Common myeloid progenitor, CD34-positive (primary cell): ENCODE data around the gene WDFY4.

Source experiments
- CTCF ChIA-PET: fragments of 350-600 bp; sonication (Branson Sonifier 250); formaldehyde crosslinking; loops from one replicate; lab custom pipeline; 2021; ENCODE audit warnings: antibody characterized with exemption; lab: Charles Lee
- POLR2A ChIA-PET: fragments of 350-600 bp; sonication (Branson Sonifier 250); formaldehyde crosslinking; loops from one replicate; lab custom pipeline; 2021; ENCODE audit warnings: antibody characterized with exemption; lab: Charles Lee
- DNase-seq, 3 donors: peaks; one replicate each; pipeline versions ENCODE4 v3.0.0 to v3.0.0-alpha.2; 2013
- H3K27ac ChIP-seq, 2 experiments: 1 replicate in 1 of 2; 2 replicates in 1 of 2; pipeline ENCODE4 v1.7.0; 2013; ENCODE audit warnings: inconsistent platforms in 2 of 2, low read length in 2 of 2, mild to moderate bottlenecking in 2 of 2, low read depth in 1 of 2, moderate library complexity in 1 of 2; ENCODE audit not compliant: severe bottlenecking in 2 of 2, insufficient read depth in 1 of 2, poor library complexity in 1 of 2
- H3K27me3 ChIP-seq, 5 experiments: replicated peaks in 2 of 5; 1 replicate in 3 of 5; 2 replicates in 2 of 5; pipeline versions ENCODE4 v1.6.1 to v1.7.0; 2013; ENCODE audit warnings: low read length in 4 of 5, mild to moderate bottlenecking in 2 of 5, moderate library complexity in 2 of 5, inconsistent platforms in 1 of 5; ENCODE audit not compliant: insufficient read depth in 5 of 5, control insufficient read depth in 4 of 5
- H3K36me3 ChIP-seq, 4 experiments: 1 replicate in 2 of 4; 2 replicates in 2 of 4; pipeline versions ENCODE4 v1.6.1 to v1.7.0; 2013; ENCODE audit warnings: low read length in 3 of 4, control low read depth in 1 of 4, mild to moderate bottlenecking in 1 of 4; ENCODE audit not compliant: control insufficient read depth in 4 of 4, insufficient read depth in 4 of 4
- H3K4me1 ChIP-seq, 4 experiments: 1 replicate in 3 of 4; 2 replicates in 1 of 4; pipeline versions ENCODE4 v1.6.1 to v1.7.1; 2013; ENCODE audit warnings: low read length in 3 of 4, mild to moderate bottlenecking in 3 of 4, control low read depth in 1 of 4, inconsistent platforms in 1 of 4, moderate library complexity in 1 of 4; ENCODE audit not compliant: control insufficient read depth in 4 of 4, insufficient read depth in 4 of 4; ENCODE audit errors: control extremely low read depth in 1 of 4
- H3K4me3 ChIP-seq, 7 experiments: 1 replicate in 4 of 7; 2 replicates in 3 of 7; pipeline versions ENCODE4 v1.5.1 to v1.7.0; 2013; ENCODE audit warnings: mild to moderate bottlenecking in 7 of 7, low read length in 6 of 7, moderate library complexity in 6 of 7, inconsistent platforms in 2 of 7, low read depth in 2 of 7, control low read depth in 1 of 7; ENCODE audit not compliant: insufficient read depth in 4 of 7, control insufficient read depth in 1 of 7; ENCODE audit errors: extremely low read depth in 1 of 7
- H3K9me3 ChIP-seq, 5 experiments: 1 replicate in 4 of 5; 2 replicates in 1 of 5; pipeline versions ENCODE4 v1.6.1 to v1.7.1; 2013; ENCODE audit warnings: low read length in 4 of 5, mild to moderate bottlenecking in 2 of 5, inconsistent platforms in 1 of 5, low read depth in 1 of 5, moderate library complexity in 1 of 5; ENCODE audit not compliant: control insufficient read depth in 4 of 5, insufficient read depth in 2 of 5; ENCODE audit errors: control extremely low read depth in 1 of 5
- WGBS: methylation state at CpG from one replicate; pipeline ENCODE4 v1.1.5; 2013; ENCODE audit not compliant: insufficient coverage; 5-methylcytosine and 5-hydroxymethylcytosine counted together

The WDFY4 gene

DNA sequence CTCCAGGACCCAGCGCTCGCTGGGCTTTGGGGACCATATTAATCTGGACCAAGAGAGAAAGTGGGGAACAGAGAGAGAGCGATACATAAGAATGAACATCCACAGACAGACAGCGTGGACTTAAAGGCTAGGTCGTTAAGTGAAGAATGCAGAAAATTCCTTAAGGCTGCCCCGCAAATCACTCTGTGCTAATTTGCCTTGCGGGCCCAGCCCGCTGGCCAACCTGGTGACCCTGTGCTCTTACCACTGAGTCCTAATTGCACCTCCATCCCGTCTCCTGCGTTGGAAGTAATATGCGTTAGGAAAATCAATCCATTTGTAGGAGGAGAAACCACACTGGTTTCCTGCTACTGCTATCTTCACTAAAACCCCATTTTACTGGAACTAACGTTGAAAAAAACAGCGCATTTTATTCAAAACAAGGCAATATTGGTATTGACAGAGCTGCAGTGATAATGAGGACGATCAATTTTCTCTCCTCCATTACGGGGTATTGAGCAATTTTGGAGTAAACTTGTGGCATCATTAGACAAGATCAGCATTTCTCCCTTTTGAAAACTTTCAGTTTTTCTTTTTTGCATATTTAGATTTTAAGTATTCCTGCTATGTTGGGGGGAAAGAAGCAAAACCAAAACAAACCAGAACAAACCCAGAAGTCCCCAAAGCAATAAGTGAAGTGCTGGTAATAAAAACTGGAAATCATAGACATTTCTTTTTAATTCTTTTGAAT, 85.2 kb downstream of the WDFY4 start:
- H3K9me3 ChIP-seq: no peaks in the 10 kb centered on the region
- POLR2A ChIA-PET: interaction anchor here (0.6 kb wide), 1 partner anchor 23 kb away, joined by 3 read pairs; no protein-coding TSS in a partner anchor
- H3K27me3 ChIP-seq: no peaks in the 10 kb centered on the region
- H3K36me3 ChIP-seq: peaks cover 3 to 87% (median 23%) of the 10 kb centered on the region in 4 experiments
- CTCF ChIA-PET: no interaction called here
- 97% methylated on average over 11 of the region's 15 CpGs for WGBS
- no peak overlapping the region for H3K27ac ChIP-seq
- no peak overlapping the region for H3K4me3 ChIP-seq
- no peak for DNase-seq
- H3K4me1 ChIP-seq: no peaks in the 10 kb centered on the region

DNA sequence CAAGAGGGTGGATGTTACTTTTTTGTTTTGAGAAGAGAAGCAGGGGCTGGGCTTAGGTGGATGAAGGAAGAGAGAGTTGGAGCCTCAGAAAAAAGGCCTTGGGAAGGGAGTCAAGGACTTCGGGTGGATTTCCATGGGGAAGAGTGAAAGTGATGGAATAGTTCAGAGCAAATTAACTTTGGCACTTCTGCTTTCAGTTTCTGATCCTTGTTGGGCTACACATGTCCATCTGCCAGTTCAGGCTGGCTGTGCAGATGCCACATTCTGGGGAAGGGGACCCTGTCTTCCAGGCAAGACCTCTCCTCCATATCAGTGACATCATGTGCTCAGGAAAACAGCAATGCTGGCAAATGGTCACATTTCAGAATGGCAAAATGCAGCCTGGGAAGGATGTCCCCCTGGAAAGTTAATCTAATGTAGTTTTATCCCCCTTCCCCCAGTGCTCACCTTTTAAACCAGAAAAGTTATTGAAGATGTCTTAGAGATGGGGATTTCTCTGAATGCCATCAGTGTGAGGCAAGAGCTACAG, 86.0 kb downstream of the WDFY4 start:
- no peaks in the 10 kb centered on the region for H3K9me3 ChIP-seq
- H3K27ac ChIP-seq: no peak overlapping the region
- no peaks in the 10 kb centered on the region for H3K4me1 ChIP-seq
- ChIA-PET CTCF (no interaction called here), POLR2A (interaction anchor here (0.6 kb wide), 1 partner anchor 22 kb away, joined by 3 read pairs; no protein-coding TSS in a partner anchor)
- H3K4me3 ChIP-seq: no peak overlapping the region
- WGBS: 100% methylated on average over 1 of the region's 1 CpG
- no peaks in the 10 kb centered on the region for H3K27me3 ChIP-seq
- peaks cover 7 to 86% (median 26%) of the 10 kb centered on the region in 4 experiments for H3K36me3 ChIP-seq
- DNase-seq: no peak

DNA sequence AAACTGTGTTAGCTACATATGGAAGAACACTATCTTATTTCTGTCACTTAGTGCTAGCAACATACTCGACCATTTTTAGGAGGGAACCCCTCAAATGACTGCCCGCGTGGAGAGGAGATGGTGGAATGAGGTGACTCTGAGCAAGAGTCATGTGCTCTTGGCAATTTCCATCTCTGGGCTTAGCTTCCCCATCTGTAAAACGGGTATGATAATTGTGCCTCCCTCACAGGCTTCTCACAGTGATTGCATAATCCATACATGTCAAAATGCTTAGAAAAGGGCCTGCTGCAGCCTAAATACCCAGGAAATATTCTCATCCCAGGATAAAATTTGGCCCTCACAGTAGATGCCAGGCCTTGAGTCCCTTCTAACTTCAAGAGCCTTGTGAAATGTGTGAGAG, 86.6 kb downstream of the WDFY4 start:
- no peak overlapping the region for H3K27ac ChIP-seq
- no peak for DNase-seq
- ChIA-PET CTCF (no interaction called here), POLR2A (no interaction called here)
- H3K36me3 ChIP-seq: peaks cover 9 to 86% (median 29%) of the 10 kb centered on the region in 4 experiments
- no peaks in the 10 kb centered on the region for H3K4me1 ChIP-seq
- WGBS: 100% methylated on average over 4 of the region's 4 CpGs
- H3K27me3 ChIP-seq: no peaks in the 10 kb centered on the region
- no peaks in the 10 kb centered on the region for H3K9me3 ChIP-seq
- H3K4me3 ChIP-seq: no peak overlapping the region

DNA sequence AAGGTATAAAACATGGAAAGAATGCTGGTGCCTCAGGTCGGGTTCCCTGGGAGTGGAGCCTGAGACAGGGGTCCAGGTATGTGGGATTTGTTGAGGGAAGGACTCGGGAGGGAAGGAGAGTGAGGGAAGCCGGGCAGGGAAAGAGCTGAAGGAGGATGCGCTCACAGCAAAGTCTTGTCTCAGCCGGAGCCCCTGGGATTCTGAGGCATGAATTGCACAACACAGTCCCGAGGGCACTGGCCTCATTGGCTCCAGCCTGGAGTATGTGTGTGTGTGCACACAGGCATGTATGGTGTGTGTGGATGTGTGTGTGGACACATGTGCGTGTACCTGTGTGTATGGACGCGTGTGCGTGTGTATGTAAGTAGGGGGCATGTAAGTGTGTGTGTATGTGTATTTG, 87.4 kb downstream of the WDFY4 start:
- no peak for DNase-seq
- WGBS: 83% methylated on average over 6 of the region's 10 CpGs
- Histone ChIP-seq H3K36me3 (peaks cover 12 to 86% (median 31%) of the 10 kb centered on the region in 4 experiments), H3K4me3 (no peak overlapping the region), H3K27me3 (no peaks in the 10 kb centered on the region), H3K27ac (no peak overlapping the region), H3K4me1 (no peaks in the 10 kb centered on the region), H3K9me3 (no peaks in the 10 kb centered on the region)
- POLR2A ChIA-PET: no interaction called here
- CTCF ChIA-PET: interaction anchor here (0.7 kb wide), 1 partner anchor 587 kb away, joined by 3 read pairs; no protein-coding TSS in a partner anchor

DNA sequence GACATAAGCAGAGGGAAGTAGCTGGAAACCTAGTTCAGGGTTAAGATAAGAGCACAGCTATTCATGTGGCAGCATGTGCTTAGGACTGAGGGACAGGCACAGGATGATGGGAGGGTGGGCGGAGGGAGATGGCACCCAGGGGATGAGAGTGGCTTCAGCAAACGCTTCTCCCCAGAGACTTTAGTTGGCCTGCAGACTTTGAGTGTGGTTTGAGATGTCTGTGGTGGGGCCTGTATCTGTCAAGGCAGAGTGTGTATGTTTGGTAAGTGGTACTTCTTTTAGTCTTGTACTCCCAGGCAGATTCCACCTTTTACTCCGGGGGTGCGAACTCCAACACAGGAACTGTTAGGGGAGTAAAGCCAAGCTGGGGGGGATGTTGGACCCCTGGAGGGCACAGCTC, 88.9 kb downstream of the WDFY4 start:
- no peak for DNase-seq
- Histone ChIP-seq H3K36me3 (peaks cover 17 to 89% (median 42%) of the 10 kb centered on the region in 4 experiments), H3K27ac (no peak overlapping the region), H3K4me3 (no peak overlapping the region), H3K4me1 (no peaks in the 10 kb centered on the region), H3K27me3 (no peaks in the 10 kb centered on the region), H3K9me3 (no peaks in the 10 kb centered on the region)
- 96% methylated on average over 3 of the region's 4 CpGs for WGBS
- ChIA-PET CTCF (no interaction called here), POLR2A (no interaction called here)

DNA sequence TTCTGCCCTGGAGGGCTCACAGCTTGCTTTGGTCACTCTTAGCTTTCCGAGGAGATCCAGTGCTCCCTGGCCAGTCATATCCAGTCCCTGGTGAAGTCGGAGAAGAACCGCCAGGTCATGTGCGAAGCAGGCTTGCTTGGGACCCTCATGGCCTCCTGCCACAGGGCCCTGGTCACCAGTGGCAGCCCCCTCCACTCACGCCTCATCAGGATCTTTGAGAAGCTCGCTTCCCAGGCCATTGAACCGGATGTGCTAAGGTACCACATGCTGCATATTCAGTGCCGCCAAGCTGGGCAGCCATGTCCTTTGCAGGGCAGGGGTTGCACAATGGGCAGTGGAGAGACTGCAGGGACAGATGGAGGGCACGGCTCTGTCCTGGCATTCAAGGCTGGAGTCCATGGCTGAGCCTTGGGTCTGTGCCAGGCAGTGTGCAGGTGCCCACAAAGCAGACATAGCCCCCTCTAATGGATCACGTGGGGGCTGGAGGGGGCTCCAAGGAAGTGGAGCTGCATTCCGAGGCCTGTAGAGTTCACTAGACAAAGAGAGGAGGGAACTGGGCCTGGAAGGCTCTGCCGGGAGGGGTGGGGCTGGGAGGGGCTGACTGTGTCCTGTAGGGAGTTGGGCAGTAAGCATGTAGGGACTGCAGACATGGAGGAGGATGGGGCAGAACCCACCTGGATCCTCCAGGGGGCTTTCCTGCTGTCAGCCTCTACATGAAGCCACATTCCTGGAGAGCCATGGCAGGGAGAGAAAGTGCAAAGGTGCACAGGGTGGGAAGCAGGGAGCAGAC, 89.9 kb downstream of the WDFY4 start:
- DNase-seq: no peak
- Histone ChIP-seq H3K4me3 (no peak overlapping the region), H3K27ac (no peak overlapping the region), H3K9me3 (no peaks in the 10 kb centered on the region), H3K4me1 (no peaks in the 10 kb centered on the region), H3K36me3 (peaks cover 13 to 89% (median 48%) of the 10 kb centered on the region in 4 experiments), H3K27me3 (no peaks in the 10 kb centered on the region)
- POLR2A ChIA-PET: no interaction called here
- CTCF ChIA-PET: no interaction called here
- WGBS: 97% methylated on average over 9 of the region's 12 CpGs

DNA sequence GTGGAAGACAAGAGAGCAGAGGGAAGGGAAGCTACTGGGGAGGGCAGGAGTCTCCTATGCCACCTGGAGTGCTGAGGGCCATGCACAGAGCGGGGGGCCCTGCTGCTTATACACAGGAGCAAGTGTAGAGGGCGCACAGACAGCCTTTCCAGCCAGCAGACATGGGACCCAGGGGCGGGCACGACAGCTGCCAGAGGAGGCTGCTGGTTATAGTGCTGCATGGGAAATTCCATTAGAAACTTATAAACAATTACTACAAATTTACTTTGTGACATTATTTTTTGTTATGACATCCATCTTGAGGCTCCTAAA, 90.5 kb downstream of the WDFY4 start:
- no CpG with 5 or more reads among the region's 4 CpGs for WGBS

More for the DNA sequence above, 90.5 kb downstream of the WDFY4 start:
- POLR2A ChIA-PET: no interaction called here
- no peak for DNase-seq
- no peak overlapping the region for H3K27ac ChIP-seq
- no peaks in the 10 kb centered on the region for H3K4me1 ChIP-seq
- peaks cover 16 to 89% (median 50%) of the 10 kb centered on the region in 4 experiments for H3K36me3 ChIP-seq
- no peak overlapping the region for H3K4me3 ChIP-seq
- H3K27me3 ChIP-seq: no peaks in the 10 kb centered on the region
- no peaks in the 10 kb centered on the region for H3K9me3 ChIP-seq
- CTCF ChIA-PET: no interaction called here
